GM18520 (cell line): Measurements from ENCODE around the gene PLCXD1.
"Not testable (repeated sequence)": the region's sequence is repeated elsewhere in the genome, so short reads cannot be mapped to it uniquely, and the experiment has no call there.

Experiments
- ATAC-seq: cut with Tn5 transposase; IDR thresholded peaks from one replicate; pipeline ENCODE4 v1.9.1; 2021; ENCODE audit not compliant: unreplicated experiment

Gene PLCXD1

GRCh38 chrX:291411-291901 lies 10.3 kb downstream of the PLCXD1 start:
- ATAC-seq, result no peak

GRCh38 chrX:292900-293897 lies 12.0 kb downstream of the PLCXD1 start:
- no peak for ATAC-seq

- ATAC-seq, result no peak
Measured at GRCh38 chrX:295136-295535, 14.0 kb downstream of the PLCXD1 start.

- ATAC-seq, result no peak
Measured at GRCh38 chrX:298993-299392, 17.8 kb downstream of the PLCXD1 start.

GRCh38 chrX:300334-300733 lies 19.2 kb downstream of the PLCXD1 start:
- ATAC-seq, result no peak

GRCh38 chrX:302975-303374 lies 21.8 kb downstream of the PLCXD1 start:
- ATAC-seq, result no peak

- not testable (repeated sequence) for ATAC-seq
Measured at GRCh38 chrX:305781-306613, 24.8 kb downstream of the PLCXD1 start.

- not testable (repeated sequence) for ATAC-seq
Measured at GRCh38 chrX:306614-307251, 25.6 kb downstream of the PLCXD1 start.

- no peak for ATAC-seq
Measured at GRCh38 chrX:307261-308111, 26.3 kb downstream of the PLCXD1 start.

GRCh38 chrX:308821-309520 lies 27.8 kb downstream of the PLCXD1 start:
- no peak for ATAC-seq

- ATAC-seq, result no peak
Measured at GRCh38 chrX:310621-311155, 29.5 kb downstream of the PLCXD1 start.

- ATAC-seq, result no peak
Measured at GRCh38 chrX:311156-312129, 30.3 kb downstream of the PLCXD1 start.

GRCh38 chrX:312621-313331 lies 31.6 kb downstream of the PLCXD1 start:
- no peak for ATAC-seq

- no peak for ATAC-seq
Measured at GRCh38 chrX:313546-313945, 32.4 kb downstream of the PLCXD1 start.

GRCh38 chrX:314049-314448 lies 32.9 kb downstream of the PLCXD1 start:
- ATAC-seq, result no peak

- no peak for ATAC-seq
Measured at GRCh38 chrX:314781-315595, 33.8 kb downstream of the PLCXD1 start.
